22Rv1 (cell line): ENCODE measurements around the gene BCL11B.

Experiments used
- CTCF ChIP-seq: fragments of 450-650 bp; IDR thresholded peaks from 2 replicates; pipeline ENCODE4 v1.5.1; 2017; ENCODE audit warnings: mild to moderate bottlenecking
- ZFX ChIP-seq: fragments of 450-650 bp; IDR thresholded peaks from 2 replicates; pipeline ENCODE4 v1.6.1; 2017; ENCODE audit warnings: antibody characterized with exemption, borderline replicate concordance

GRCh38 chr14:99146616-99147365, 125.2 kb downstream of the BCL11B start:
- TF ChIP-seq CTCF (no peak), ZFX (no peak)
